Panc1 (cell line): ENCODE measurements around the gene PRKD1. TPM values are rescaled to one million over a fixed set of nuclear protein-coding genes. Genes with fewer than 3 reads are reported as not detected.

Experiments used
- ATAC-seq: fragments of 200-7000 bp; cut with Tn5 transposase; 2 replicates; pipeline ENCODE4 v1.9.1; 2020; ENCODE audit warnings: mild to moderate bottlenecking, moderate library complexity
- BruUV-seq: library from RNA; stranded (reverse); fragments of 400-500 nt; replicated peaks from 2 replicates; lab custom pipeline; 2021; lab: Mats Ljungman, UMichigan
- CTCF ChIA-PET: fragments of 300-600 bp; sonication (Branson Sonifier 250); formaldehyde crosslinking; loops from one replicate; lab custom pipeline; 2022; ENCODE audit warnings: antibody characterized with exemption; lab: Charles Lee
- POLR2A ChIA-PET: fragments of 300-600 bp; sonication (Branson Sonifier 250); formaldehyde crosslinking; loops from one replicate; lab custom pipeline; 2022; ENCODE audit warnings: antibody characterized with exemption; lab: Charles Lee
- DNase-seq: peaks from one replicate; pipeline ENCODE4 v3.0.0-alpha.2; 2010; ENCODE audit warnings: low read depth, low spot score
- H3K27ac ChIP-seq: 2 replicates; pipeline ENCODE4 v1.5.1; 2011; ENCODE audit warnings: mild to moderate bottlenecking, low read length, inconsistent platforms
- H3K27me3 ChIP-seq: fragments of 200-500 bp; sonication (Bioruptor generic); 2 replicates; pipeline ENCODE4 v1.6.0; 2014; ENCODE audit warnings: low read length, inconsistent platforms; ENCODE audit not compliant: control insufficient read depth, insufficient read depth
- H3K36me3 ChIP-seq: fragments of 200-500 bp; sonication (Bioruptor generic); 2 replicates; pipeline ENCODE4 v1.5.1; 2014; ENCODE audit warnings: inconsistent platforms, mild to moderate bottlenecking, low read length, moderate library complexity; ENCODE audit not compliant: control insufficient read depth, insufficient read depth
- H3K4me1 ChIP-seq: 2 replicates; pipeline ENCODE4 v1.5.1; 2011; ENCODE audit warnings: inconsistent platforms, mild to moderate bottlenecking, low read length, moderate library complexity; ENCODE audit not compliant: control insufficient read depth, insufficient read depth
- H3K4me3 ChIP-seq, 2 experiments: 2 replicates each; pipeline ENCODE4 v1.5.1; 2011 to 2012; ENCODE audit warnings: low read depth in 2 of 2, low read length in 2 of 2, mild to moderate bottlenecking in 2 of 2, inconsistent platforms in 1 of 2, moderate library complexity in 1 of 2
- H3K9me3 ChIP-seq: fragments of 200-500 bp; sonication (Bioruptor generic); 2 replicates; pipeline ENCODE4 v1.5.1; 2014; ENCODE audit warnings: low read depth, mild to moderate bottlenecking, inconsistent platforms, low read length, moderate library complexity; ENCODE audit not compliant: control insufficient read depth, insufficient read depth
- CTCF ChIP-seq: fragments of 450-650 bp; IDR thresholded peaks from 2 replicates; pipeline ENCODE4 v1.5.1; 2017; ENCODE audit warnings: mild to moderate bottlenecking
- POLR2AphosphoS5 ChIP-seq: IDR thresholded peaks from 2 replicates; pipeline ENCODE4 v1.6.1; 2012; ENCODE audit warnings: mild to moderate bottlenecking, low read depth, low read length, moderate library complexity
- REST ChIP-seq, 2 experiments: IDR thresholded peaks; 2 replicates each; pipeline ENCODE4 v1.6.1; 2011 to 2012; ENCODE audit warnings: low read depth in 2 of 2, control low read depth in 1 of 2, low read length in 1 of 2, mild to moderate bottlenecking in 1 of 2, moderate library complexity in 1 of 2; ENCODE audit not compliant: insufficient read depth in 1 of 2
- SIN3A ChIP-seq: IDR thresholded peaks from 2 replicates; pipeline ENCODE4 v1.6.1; 2012; ENCODE audit warnings: low read depth, mild to moderate bottlenecking, low read length, moderate library complexity, borderline replicate concordance; ENCODE audit not compliant: insufficient read depth
- TCF7L2 ChIP-seq: IDR thresholded peaks from 2 replicates; pipeline ENCODE4 v1.6.1; 2011; ENCODE audit warnings: mild to moderate bottlenecking, low read depth, low read length, inconsistent platforms
- in situ Hi-C: cut with HindIII; loops from 2 replicates; pipeline ENCODE4 v1.10.0; 2016; ENCODE audit warnings: low sequenced_read_pairs, low pct_unique_long_range_greater_than_20kb
- intact Hi-C: fragments of 100-400 bp; cut with micrococcal nuclease; formaldehyde crosslinking; loops from one replicate; pipeline ENCODE4 v1.10.0; 2022; ENCODE audit not compliant: unreplicated experiment
- total RNA-seq: library from RNA; stranded (reverse); gene quantifications from one replicate; pipeline ENCODE4 v1.2.1, GENCODE V29; 2021; ENCODE audit not compliant: unreplicated experiment

Gene PRKD1
- total RNA-seq, 1 experiment from 2014 or later = 8.2 TPM

- in situ Hi-C loops = no loop called here
- CTCF ChIA-PET = no interaction called here
These were observed 130.8 kb downstream of the PRKD1 start for GRCh38 chr14:29796853-29797252.

GRCh38 chr14:29789475-29789874, 138.2 kb downstream of the PRKD1 start:
- BruUV-seq = no TSS peak
- H3K27ac ChIP-seq = no peak overlapping the region
- DNase-seq = no peak
- no peaks in the 10 kb centered on the region for H3K27me3 ChIP-seq
- no peaks in the 10 kb centered on the region for H3K36me3 ChIP-seq
- in situ Hi-C loops (no loop called here), intact Hi-C loops (no loop called here)
- TF ChIP-seq SIN3A (no peak), TCF7L2 (no peak), POLR2AphosphoS5 (no peak), CTCF (no peak), REST (IDR thresholded peaks at IDR 0.05; ENCODE audit: insufficient read depth in 1 of 2, low read depth in 2 of 2, low read length in 1 of 2) (no peak)
- ChIA-PET CTCF (no interaction called here), POLR2A (no interaction called here)
- ATAC-seq = no peak
- H3K4me3 ChIP-seq = no peak overlapping the region
- H3K9me3 ChIP-seq = no peaks in the 10 kb centered on the region
- H3K4me1 ChIP-seq = no peaks in the 10 kb centered on the region

More at GRCh38 chr14:29796853-29797252, 130.8 kb downstream of the PRKD1 start:
- Histone ChIP-seq H3K27me3 (no peaks in the 10 kb centered on the region), H3K9me3 (no peaks in the 10 kb centered on the region), H3K4me3 (no peak overlapping the region), H3K36me3 (no peaks in the 10 kb centered on the region), H3K4me1 (no peaks in the 10 kb centered on the region), H3K27ac (no peak overlapping the region)
- BruUV-seq = no TSS peak
- intact Hi-C loops = no loop called here
- ATAC-seq (no peak), DNase-seq (no peak)
- TF ChIP-seq TCF7L2 (no peak), REST (IDR thresholded peaks at IDR 0.05; ENCODE audit: insufficient read depth in 1 of 2, low read depth in 2 of 2, low read length in 1 of 2) (no peak), CTCF (no peak), POLR2AphosphoS5 (no peak), SIN3A (no peak)
- POLR2A ChIA-PET = no interaction called here
